K562 (cell line): Measurements from ENCODE around the gene ZNF782. TPM values are rescaled to one million over a fixed set of nuclear protein-coding genes. Genes with fewer than 3 reads are reported as not detected.

Experiments used
- ATF7 ChIP-seq: fragments of 450-650 bp; IDR thresholded peaks from 2 replicates; pipeline ENCODE4 v1.7.1; 2014; ENCODE audit warnings: mild to moderate bottlenecking, moderate library complexity
- CBX5 ChIP-seq: IDR thresholded peaks from 2 replicates; pipeline ENCODE4 v1.6.1; 2014; ENCODE audit warnings: low read depth, borderline replicate concordance
- CHAMP1 ChIP-seq: fragments of 450-650 bp; IDR thresholded peaks from 2 replicates; pipeline ENCODE4 v1.6.1; 2016; ENCODE audit warnings: mild to moderate bottlenecking
- CTBP1 ChIP-seq: fragments of 450-650 bp; IDR thresholded peaks from 2 replicates; pipeline ENCODE4 v1.6.1; 2016; ENCODE audit warnings: borderline replicate concordance
- DACH1 ChIP-seq: fragments of 450-650 bp; IDR thresholded peaks from 2 replicates; pipeline ENCODE4 v1.6.1; 2018; ENCODE audit not compliant: partially characterized antibody
- ETS1 ChIP-seq: conservative IDR thresholded peaks from 2 replicates; pipeline ENCODE4 v1.6.1; 2011; ENCODE audit warnings: low read depth, mild to moderate bottlenecking, low read length; ENCODE audit not compliant: control insufficient read depth
- GTF2A2 ChIP-seq: IDR thresholded peaks from 2 replicates; pipeline ENCODE4 v1.6.1; 2016; ENCODE audit warnings: mild to moderate bottlenecking, missing genetic modification characterization, missing compliant biosample characterization
- GTF2F1 ChIP-seq: IDR thresholded peaks from 2 replicates; pipeline ENCODE4 v1.6.1; 2011; ENCODE audit warnings: low read depth, low read length, improper control_type of control experiment
- HDAC2 ChIP-seq: fragments of 450-650 bp; IDR thresholded peaks from 2 replicates; pipeline ENCODE4 v1.6.1; 2016; ENCODE audit warnings: mild to moderate bottlenecking
- NFE2 ChIP-seq: IDR thresholded peaks from 2 replicates; pipeline ENCODE4 v1.6.1; 2014; ENCODE audit warnings: antibody characterized with exemption, low read depth
- NFYB ChIP-seq: IDR thresholded peaks from 2 replicates; pipeline ENCODE4 v1.6.1; 2011; ENCODE audit warnings: mild to moderate bottlenecking, moderate library complexity; ENCODE audit not compliant: insufficient read length; ENCODE audit errors: extremely low read depth
- PHB2 ChIP-seq: fragments of 450-650 bp; IDR thresholded peaks from 2 replicates; pipeline ENCODE4 v1.6.1; 2017; ENCODE audit warnings: low read depth
- SMAD1 ChIP-seq: fragments of 150-350 bp; IDR thresholded peaks from 2 replicates; pipeline ENCODE4 v1.6.1; 2014; ENCODE audit warnings: low read length, low read depth; ENCODE audit not compliant: partially characterized antibody
- SMARCA5 ChIP-seq: fragments of 450-650 bp; IDR thresholded peaks from 2 replicates; pipeline ENCODE4 v1.6.1; 2016
- TCF3 ChIP-seq: sonication (generic); formaldehyde crosslinking; IDR thresholded peaks from 2 replicates; pipeline ENCODE4 v1.4.0; 2020; ENCODE audit warnings: mild to moderate bottlenecking, missing genetic modification reagents
- TOE1 ChIP-seq, 2 experiments: fragments of 450-650 bp in 1 of 2; sonication (generic) in 1 of 2; formaldehyde crosslinking in 1 of 2; IDR thresholded peaks; 2 replicates each; pipeline versions ENCODE4 v1.7.1 to v1.8.0; 2016 to 2022; ENCODE audit warnings: borderline replicate concordance in 2 of 2, mild to moderate bottlenecking in 2 of 2, antibody characterized with exemption in 1 of 2, inconsistent platforms in 1 of 2, low read depth in 1 of 2, missing genetic modification reagents in 1 of 2, moderate library complexity in 1 of 2
- TRIM24 ChIP-seq, 2 experiments: fragments of 450-650 bp; IDR thresholded peaks; 2 replicates each; pipeline ENCODE4 v1.6.1; 2016
- ZBTB12 ChIP-seq: fragments of 250-450 bp; sonication (Bioruptor Pico); IDR thresholded peaks from 2 replicates; pipeline ENCODE4 v1.4.0; 2020
- ZNF408 ChIP-seq: fragments of 250-450 bp; sonication (Bioruptor Pico); IDR thresholded peaks from 2 replicates; pipeline ENCODE4 v1.4.0; 2020; ENCODE audit warnings: low read depth, mild to moderate bottlenecking, moderate library complexity
- ZNF592 ChIP-seq: fragments of 450-650 bp; IDR thresholded peaks from 2 replicates; pipeline ENCODE4 v1.6.1; 2017; ENCODE audit warnings: antibody characterized with exemption, mild to moderate bottlenecking
- polyA plus RNA-seq, 8 experiments: library from polyadenylated mRNA; depleted of rRNA in 4 of 8; stranded (reverse) in 5 of 8; unstranded in 3 of 8; fragments of >200 nt; fragmentation: Nextera tagmentation in 2 of 8; fragmentation: Illumina TruSeq in 1 of 8; extraction: Ambion mirVana in 2 of 8; extraction: Trizol in 1 of 8; gene quantifications; 2 replicates each; pipeline versions ENCODE4 v1.2.1 to v1.2.3, GENCODE V29; 2011 to 2014; ENCODE audit warnings: inconsistent platforms in 1 of 8, missing spikeins in 1 of 8
- total RNA-seq, 7 experiments: library from RNA; depleted of rRNA in 6 of 7; stranded (reverse); fragments of >200 nt in 6 of 7; fragmentation: Illumina TruSeq in 2 of 7; extraction: Trizol in 2 of 7; gene quantifications; 2 replicates each; pipeline versions ENCODE4 v1.2.1 to v1.2.3, GENCODE V29; 2011 to 2021; ENCODE audit warnings: low replicate concordance in 1 of 7

Gene ZNF782
- total and polyA plus RNA-seq, 9 of the 15 experiments (the other 6 are each of a cell fraction or from before 2014, with no cell fraction given): 0.38 to 8.8 (median 4.5) TPM

GRCh38 chr9:96858018-96858573 is 3.8 kb upstream of the ZNF782 start (continued):
- TF ChIP-seq TOE1 (IDR thresholded peaks at IDR 0.05; ENCODE audit: borderline replicate concordance): no peak
- no peak for TF ChIP-seq TOE1 (CRISPR knock-in tag; IDR thresholded peaks at IDR 0.05; ENCODE audit: borderline replicate concordance, low read depth)
- TF ChIP-seq SMARCA5: no peak
- TF ChIP-seq NFE2: peak; percentile 48
- TF ChIP-seq DACH1: no peak
- TF ChIP-seq ETS1: no peak
- no peak for TF ChIP-seq PHB2
- TF ChIP-seq TRIM24 (IDR thresholded peaks at IDR 0.05): peak; percentile 50 to 61; a peak in 2 of 4 replicates
- TF ChIP-seq GTF2F1: no peak
- TF ChIP-seq ZBTB12 (CRISPR knock-in tag): no peak
- TF ChIP-seq CBX5: peak; percentile 53; the same call in 1 of the 2 replicates
- TF ChIP-seq HDAC2: no peak
- peak; percentile 70 for TF ChIP-seq TCF3 (CRISPR knock-in tag)
- TF ChIP-seq NFYB: no peak
- TF ChIP-seq ZNF408 (CRISPR knock-in tag): no peak
- peak; percentile 53; the same call in 1 of the 2 replicates for TF ChIP-seq CTBP1
- TF ChIP-seq SMAD1: peak; percentile 54
- peak; percentile 49 for TF ChIP-seq ZNF592
- TF ChIP-seq CHAMP1: no peak
- peak; percentile 61; the same call in 1 of the 2 replicates for TF ChIP-seq ATF7
- TF ChIP-seq GTF2A2: no peak
